NCI-H748 (cell line): ENCODE measurements around the gene URB1.
"Not testable (repeated sequence)": the region's sequence is repeated elsewhere in the genome, so short reads cannot be mapped to it uniquely, and the experiment has no call there.

Experiments
- DNase-seq: peaks from one replicate; lab custom pipeline; 2025; ENCODE audit not compliant: unreplicated experiment; lab: John Stamatoyannopoulos, UW

URB1 gene

DNA sequence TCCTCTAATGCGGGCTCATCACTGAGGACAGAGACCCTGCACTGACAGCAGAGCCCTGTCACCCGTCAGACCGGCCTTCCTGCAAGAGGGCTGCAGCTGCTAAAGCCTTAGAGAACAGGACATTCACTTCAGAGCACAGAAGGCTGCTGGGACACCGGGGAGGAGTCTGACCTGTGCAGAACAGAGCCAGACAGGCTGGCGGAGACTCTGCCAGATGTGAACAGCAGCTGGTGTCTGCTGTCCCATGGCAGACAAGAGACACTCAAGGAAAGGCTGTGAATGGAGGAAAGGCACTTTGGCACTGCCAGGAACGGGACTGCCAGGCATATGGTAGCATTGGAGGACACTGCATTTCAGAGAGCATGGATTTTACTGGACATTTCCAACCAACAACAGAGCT, 72.8 kb downstream of the URB1 start:
- DNase-seq: no peak

DNA sequence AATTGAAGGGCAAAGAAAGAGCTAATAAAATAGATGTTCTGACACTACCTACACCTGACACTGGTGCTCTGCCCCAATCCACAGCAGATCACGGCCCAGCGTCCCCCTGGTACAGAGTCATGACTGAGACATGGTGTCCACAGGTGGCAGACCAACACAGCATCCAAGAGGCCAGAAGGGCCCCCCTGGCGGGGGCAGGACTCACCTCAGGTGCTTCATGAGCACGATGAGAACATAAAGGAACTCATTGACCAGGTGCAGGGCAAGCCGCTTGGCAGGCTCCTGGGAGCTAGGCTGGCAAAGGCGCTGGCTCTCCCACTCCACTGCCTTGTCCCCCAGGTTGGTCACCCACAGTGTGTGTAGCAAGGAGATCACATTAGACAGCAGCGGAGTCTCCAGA, 73.8 kb downstream of the URB1 start:
- DNase-seq: no peak

DNA sequence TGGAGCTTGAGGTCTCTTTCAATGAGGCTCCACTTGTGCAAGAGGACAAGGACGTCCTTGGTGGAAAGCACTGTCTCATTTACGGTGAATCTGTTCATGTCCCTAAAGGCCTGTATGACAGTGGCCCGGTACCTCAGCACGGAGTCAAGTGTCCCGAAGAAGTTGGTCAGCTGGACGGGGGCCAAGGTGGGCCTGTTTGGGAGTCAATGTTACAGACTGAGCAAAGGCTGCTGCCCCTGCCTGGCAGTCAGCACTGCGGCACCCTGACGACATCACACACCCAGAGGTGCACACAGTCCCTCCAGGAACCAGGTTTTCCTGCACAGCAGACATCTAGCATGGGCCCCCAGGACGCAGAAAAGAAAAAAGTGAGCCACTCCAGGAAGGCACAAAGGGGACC, 75.1 kb downstream of the URB1 start:
- DNase-seq: no peak

DNA sequence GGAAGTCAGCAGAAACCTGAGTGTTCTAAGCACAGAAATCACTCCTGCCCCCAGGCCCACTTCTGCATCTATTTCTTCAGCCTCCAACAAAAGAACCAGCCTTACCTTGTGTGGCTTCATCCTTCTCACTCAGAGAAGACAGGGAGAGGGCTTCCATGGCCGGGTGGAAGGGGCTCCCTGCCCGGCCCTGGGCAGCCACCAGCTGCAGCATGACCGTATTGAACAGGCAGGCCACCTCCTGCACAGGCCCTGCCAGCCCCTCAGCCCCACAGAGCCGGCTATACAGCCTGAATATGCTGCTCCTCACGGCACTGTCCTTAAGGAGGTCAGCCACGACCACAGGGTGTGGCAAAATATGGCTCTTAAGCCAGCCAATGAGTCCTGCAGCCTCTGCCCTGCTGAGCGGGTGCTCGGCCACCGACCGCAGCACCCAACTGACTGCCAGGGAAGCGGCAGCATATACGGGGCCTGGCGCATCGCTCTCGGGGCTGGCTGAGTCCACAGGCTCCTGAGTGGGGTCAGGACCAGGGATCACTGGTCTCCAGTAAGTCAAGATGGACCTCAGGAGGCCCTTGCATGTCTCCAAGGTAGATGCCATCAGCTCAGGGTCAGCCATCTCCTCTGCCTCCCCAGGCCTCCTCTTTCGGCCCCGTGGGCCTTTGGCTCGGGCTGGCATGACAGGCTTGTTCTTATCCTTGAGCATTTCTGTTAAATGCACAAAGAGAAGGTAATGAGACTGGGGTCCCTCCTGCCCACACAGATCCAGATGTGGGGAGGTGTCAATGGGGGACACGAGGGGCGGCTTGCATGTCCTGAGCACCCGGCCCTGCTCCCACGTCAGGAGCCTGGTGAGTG, 76.2 kb downstream of the URB1 start:
- DNase-seq: no peak

DNA sequence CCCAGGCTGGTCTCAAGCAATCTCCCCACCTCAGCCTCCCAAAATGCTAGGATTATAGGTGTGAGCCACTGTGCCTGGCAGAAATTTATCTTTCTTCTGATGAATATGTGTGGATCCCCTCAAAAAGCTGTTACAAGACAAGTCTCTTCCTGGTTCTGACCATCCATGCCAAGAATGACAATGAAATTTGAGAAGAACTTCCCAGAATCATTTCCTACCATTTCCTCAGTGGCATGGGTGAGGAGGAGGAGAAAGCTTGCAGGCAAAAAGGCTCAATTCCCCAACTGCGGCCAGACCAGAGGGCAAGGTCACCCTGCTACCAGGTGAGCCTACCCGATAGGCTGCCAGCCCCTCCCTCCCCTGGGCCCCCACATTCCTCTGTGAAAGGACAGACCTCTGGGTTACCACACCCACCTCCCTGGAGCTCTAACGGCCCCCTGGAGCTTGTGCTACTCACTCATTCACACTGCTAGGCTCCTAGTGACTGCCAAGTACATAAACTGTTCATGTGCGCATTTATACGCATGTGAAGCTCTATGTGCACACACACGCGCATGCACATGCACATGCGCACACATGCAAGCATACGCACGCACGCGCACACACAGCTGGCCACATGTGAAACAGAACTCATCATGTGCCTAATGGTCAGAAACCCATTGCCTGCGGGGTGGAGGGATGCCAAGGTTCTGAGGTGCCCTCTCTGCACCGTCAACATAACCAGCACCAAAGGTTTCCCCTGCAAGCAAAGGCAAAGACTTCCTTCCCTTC, 77.1 kb downstream of the URB1 start:
- DNase-seq: no peak

DNA sequence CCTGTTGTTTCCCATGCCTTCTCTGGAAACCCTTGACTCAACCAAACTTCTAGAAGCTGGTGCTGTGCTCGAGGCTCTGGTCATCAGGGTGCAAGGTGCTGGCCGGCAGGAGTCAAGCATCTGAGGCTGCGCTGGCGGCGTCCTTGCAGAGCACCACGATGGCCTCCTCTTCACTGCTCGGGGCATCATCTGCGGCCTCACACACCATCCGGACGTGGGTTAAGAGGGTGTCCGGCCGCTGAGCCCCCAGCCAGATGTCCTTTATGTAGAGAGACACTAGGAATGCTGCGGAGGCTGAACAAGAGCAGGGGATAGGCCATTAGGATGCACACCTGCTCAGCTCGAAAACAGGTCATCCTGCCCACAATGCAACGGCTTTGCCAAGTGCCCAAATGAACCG, 78.0 kb downstream of the URB1 start:
- DNase-seq: no peak

DNA sequence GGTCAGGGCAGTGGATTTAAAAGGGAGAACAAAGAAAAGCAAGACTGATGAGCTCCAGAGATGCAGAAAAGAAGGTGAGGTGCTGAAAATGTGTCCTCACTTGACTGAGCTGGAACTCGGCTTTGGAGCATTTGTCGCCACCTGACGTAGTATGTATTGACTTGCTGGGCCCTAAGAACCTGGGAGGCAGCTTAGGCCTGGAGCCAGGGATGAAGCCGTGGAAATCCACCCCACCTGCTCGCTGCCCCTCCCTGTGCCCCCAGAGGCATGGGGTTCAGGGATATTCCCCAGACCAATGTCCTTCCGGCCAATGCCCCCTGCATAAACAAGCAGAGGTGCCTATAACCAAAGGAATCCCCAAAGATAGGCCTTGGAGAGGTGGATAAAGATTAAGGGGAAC, 79.8 kb downstream of the URB1 start:
- no peak for DNase-seq

DNA sequence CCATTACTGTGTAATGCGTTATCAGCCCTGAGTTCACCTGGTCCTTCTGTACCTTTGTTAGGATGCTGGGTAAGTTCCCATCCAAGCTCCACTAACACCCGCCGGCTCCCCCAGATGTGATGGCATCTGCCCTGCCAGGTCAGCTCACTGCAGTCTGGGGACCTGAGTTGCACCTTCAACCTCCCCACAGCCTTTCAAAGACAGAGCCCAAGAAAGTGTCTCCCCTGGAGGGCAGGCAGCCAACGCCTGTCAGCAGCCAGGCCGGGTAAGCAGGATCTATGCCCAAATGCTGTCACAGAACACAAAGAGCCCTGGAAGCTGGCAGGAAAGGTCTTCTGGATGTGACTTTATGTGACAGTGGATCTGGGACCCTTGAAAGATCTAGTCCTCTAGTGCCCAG, 80.5 kb downstream of the URB1 start:
- no peak for DNase-seq

DNA sequence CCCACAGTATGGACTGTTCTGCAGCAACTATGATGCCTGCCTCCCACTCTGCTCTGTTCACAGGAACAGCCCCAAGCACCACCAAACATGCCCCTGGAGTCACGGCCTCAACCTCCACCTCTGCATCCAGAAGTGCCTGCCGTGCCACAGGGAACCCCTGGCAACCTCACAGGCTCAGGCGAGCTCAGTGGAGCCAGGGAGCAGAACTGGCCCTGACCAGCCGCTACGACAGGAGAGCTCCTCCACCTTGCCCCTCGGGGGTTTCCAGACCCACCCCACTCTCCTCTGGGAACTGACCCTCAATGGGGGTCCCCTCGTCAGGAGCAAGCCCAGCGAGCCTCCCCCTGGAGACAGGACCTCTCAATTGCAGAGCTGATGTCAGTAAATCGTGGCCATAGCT, 81.2 kb downstream of the URB1 start:
- DNase-seq: no peak

DNA sequence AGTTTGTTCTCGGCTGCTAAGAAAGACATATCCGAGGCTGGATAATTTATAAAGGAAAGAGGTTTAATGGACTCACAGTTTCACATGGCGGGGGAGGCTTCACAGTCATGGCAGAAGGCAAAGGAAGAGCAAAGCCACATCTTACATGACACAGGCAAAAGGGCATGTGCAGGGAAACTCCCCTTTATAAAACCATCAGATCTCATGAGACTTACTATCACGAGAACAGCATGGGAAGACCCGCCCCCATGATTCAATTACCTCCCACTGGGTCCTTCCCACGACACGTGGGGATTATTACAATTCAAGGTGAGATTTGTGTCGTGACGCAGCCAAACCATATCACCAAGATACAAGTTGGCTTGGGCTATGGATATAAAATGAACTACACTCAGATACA, 81.8 kb downstream of the URB1 start:
- not testable (repeated sequence) for DNase-seq

DNA sequence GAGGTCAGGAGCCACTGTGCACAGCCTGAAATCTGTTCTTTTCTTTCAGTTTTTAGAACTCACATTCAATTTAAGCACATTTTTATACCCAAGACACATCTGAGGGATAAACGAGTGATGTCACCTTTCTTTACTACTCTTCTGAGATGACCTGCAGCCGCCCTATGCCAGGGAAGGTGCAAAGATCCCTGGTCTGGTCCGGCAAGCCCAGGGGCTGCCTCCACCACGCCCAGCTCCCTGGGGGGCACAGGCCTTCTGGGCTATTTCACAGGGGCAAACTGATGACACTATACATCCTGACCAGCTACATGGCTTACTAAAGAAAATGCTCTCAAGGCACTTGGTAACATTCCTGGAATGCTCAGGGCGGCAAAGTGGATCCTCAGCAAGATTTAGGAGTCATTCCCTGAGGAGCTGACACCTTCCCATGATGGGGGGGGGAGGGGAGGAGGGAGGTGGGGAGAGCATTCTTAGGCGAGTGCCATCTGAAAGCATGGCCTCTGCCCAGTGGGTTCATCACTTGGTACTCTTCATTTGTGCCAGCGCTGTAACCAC, 82.8 kb downstream of the URB1 start:
- no peak for DNase-seq

DNA sequence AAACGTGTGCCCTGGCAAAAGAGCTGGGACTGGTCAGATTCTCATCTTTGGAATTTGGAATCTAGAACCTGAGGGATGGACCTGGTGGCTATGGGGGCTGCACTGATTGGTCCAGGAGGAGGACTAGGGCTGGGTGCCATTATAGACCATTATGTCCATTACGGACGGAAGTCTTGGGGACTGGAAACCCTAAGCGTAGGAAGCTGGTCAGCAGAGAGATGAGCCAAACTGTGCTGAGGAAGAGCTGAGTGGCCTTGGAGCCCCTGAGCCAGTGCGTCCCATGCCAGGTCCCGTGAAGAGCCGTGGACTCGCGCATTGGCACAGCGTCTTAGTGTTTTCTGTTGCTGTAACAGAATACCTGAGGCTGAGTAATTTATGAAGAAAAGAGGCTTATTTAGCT, 84.1 kb downstream of the URB1 start:
- DNase-seq: no peak

DNA sequence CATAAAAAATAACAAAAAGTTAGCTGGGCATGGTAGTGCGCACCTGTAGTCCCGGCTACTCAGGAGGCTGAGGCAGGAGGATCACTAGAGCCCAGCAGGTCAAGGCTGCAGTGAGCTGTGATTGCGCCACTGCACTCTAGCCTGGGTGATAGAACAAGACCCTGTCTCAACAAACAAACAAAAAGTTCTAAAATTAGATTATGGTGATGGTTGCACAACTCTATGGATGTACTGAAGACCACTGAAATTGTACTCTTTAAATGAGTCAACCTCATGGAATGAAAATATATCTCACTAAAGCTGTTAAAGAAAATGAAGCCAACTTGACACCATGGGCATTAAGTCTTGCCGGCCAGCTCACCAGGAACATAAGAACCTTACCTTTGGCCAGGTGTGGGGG, 85.1 kb downstream of the URB1 start:
- DNase-seq: no peak

DNA sequence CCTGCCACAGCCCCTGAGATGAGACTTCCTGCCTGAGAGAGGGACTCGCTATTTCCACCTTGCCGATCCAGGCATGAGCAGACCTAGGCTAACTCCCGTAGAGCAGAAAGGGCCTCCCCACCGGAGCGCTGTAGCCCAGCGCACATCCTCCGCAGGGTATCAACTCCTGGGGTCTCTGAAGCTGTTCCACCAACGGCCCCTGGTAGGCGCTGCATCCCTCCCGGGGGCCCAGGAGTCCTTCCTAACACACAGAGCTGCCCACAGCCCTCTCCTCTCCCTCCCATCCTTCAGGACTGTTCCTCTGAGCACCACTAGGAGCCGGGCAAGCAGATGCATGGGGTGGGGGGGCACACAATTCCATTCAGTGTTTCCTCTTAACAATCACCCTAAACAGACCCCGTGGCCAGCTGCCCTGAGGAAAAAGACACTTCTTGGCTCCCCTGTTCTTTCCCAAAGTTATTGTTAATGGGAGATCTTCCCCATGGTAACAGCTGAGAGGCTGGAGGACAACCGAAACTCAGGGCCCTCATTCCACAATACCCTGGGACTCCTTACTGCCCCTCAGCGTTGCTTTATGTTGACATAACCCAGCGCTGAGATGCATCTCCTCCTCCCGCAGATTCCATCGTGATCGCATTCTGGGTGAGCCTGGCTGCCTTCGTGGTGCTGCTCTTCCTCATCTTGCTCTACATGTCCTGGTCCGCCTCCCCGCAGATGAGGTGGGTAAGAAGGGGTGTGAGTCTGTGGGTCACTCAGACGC, 86.6 kb downstream of the URB1 start:
- DNase-seq: no peak

DNA sequence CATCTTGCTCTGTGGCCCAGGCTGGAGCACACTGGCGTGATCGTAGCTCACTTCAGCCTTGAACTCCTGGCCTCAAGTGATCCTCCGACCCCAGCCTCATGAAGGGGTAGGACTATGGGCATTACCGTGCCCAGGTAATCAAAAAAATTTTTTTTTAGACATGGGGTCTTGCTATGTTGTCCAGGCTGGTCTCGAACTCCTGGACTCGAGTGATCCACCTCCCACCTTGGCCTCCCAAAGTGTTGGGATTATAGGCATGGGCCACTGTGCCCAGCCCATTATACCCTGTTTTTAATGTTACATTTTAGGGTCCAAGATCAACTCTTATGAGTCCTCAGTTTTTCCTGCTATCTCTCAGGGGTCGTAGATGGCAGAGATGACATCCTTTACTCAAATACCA, 87.8 kb downstream of the URB1 start:
- DNase-seq: no peak

DNA sequence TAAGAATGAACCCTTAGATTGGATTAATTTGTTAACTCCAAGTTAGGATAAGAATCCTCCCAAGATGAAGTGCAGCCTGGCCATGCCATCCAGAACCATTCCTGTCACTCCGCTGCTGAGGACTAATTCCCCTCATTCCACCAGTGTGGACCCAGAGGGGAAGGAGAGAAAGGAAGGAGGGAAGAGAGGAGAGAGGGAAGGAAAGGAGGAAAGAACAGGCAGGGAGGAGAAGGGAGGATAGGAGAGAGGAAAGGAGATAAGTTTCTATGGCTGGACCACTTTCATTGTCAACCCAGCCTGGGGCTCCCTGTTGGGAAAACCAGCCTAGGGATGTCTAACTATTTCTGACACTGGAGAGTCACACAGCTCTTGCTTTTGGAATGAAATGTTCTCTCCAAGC, 89.4 kb downstream of the URB1 start:
- no peak for DNase-seq

DNA sequence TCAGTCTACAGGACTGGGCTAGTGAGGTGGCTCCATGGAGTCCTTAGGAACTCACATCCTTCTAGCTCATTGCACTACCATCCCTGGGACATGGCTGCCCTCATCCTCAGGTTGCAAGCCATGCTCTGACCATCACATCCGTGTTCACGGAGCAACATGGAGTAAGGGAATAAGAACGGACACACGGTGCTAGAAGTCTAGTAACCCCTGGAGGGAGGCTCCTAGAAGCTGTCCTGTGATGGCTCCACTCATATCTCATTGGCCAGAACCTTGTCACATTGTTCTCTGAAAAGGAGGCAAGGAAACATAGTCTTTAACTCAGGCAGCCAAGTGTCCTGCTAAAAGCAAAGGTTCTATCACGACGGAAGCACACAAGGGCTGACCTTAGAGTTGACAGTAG, 90.3 kb downstream of the URB1 start:
- no peak for DNase-seq

DNA sequence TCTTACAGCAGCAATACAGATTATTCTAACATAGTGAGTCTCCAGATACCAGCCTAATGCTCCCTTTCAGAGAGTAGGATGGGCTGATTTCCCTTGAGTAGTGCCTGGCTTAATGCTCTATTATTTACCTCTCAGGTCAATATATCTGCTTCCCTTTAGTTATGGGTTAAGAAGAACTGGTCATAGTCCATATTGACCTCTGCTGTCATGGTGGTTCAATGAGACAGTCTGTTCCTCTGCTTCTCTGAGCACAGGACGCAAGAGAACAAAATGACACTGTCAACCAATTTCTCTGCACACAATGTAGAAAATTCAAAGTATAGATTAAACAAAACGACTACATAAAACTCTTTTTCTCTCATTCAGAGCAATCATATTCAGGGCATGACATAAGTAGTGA, 91.2 kb downstream of the URB1 start:
- DNase-seq: no peak

DNA sequence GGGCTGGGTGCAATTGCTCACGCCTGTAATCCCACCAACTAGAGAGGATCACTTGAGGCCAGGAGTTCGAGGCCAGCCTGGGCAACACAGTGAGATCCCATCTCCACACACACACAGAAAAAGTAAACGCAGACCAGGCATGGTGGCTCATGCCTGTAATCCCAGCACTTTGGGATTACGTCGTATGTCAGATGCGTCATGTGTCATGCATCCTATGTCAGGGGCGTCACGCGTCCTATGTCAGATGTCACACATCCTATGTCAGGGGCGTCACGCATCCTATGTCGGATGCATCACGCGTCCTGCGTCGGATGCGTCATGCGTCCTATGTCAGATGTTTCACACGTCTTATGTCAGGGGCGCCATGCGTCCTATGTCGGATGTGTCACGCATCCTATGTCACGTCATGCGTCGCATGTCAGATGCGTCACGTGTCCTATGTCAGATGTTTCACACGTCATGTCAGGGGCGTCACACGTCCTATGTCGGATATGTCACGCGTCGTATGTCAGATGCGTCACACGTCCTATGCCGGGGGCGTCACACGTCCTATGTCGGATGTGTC, 92.6 kb downstream of the URB1 start:
- DNase-seq: no peak

DNA sequence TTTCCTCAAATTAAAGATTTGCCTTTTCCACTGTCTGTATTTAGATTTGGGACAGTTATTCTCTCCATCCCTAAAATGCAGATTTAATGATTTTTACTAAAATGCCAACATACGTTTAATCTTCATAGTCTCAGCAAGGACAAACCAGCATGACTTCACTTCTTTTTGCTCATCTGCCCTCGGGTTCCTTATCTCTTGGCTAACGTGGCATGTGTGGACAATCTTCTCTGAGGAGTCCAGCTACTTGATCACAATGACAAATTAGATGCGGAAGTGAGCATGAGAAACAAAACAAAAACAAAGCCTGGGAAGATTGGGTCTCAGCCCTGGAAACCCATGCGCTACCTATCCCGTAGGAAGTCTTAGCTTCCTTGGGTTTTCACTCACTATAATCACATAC, 93.1 kb downstream of the URB1 start:
- DNase-seq: no peak

DNA sequence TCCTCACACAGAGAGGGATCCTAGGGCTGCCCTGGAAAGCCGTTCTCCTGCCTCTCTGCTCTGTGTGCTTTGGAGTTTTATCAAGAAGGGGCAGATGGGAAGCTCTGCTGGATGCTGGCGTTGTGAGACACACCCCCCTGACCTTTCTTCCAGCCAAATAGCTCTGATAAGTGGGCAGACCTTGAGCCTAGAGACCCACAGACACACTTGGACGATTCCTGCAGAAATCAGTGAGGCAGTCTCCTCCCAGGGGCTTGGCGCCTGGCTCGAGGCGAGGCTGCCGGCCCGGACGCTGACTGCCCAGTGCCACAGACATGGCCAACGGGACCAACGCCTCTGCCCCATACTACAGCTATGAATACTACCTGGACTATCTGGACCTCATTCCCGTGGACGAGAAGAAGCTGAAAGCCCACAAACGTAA, 94.1 kb downstream of the URB1 start, which contains the start of gene MRAP:
Gene MRAP, plus strand, starts transcription at position 198 of the 424 bp plus-strand sequence. Its CDS starts 117 bp downstream, at position 315.
- DNase-seq: no peak
